Spinal cord (tissue), 10 donors: ENCODE measurements around the gene XG. TPM values are rescaled to one million over a fixed set of nuclear protein-coding genes. Genes with fewer than 3 reads are reported as not detected.
"Not testable (repeated sequence)": the region's sequence is repeated elsewhere in the genome, so short reads cannot be mapped to it uniquely, and the experiment has no call there.

Source experiments
- DNase-seq, 6 donors: peaks; one replicate each; pipeline versions ENCODE4 v3.0.0 to v3.0.0-alpha.2; 2013 to 2015; ENCODE audit warnings: low spot score in 6 of 6, low read depth in 4 of 6
- H3K27ac ChIP-seq: one replicate; pipeline ENCODE4 v1.5.1; 2013; ENCODE audit warnings: low read depth, low read length, control low read depth
- H3K27me3 ChIP-seq: one replicate; pipeline ENCODE4 v1.6.1; 2013; ENCODE audit warnings: low read length; ENCODE audit not compliant: control insufficient read depth, insufficient read depth
- H3K36me3 ChIP-seq: one replicate; pipeline ENCODE4 v1.6.1; 2013; ENCODE audit warnings: low read length; ENCODE audit not compliant: control insufficient read depth, insufficient read depth
- H3K4me1 ChIP-seq: one replicate; pipeline ENCODE4 v1.6.1; 2013; ENCODE audit warnings: low read length; ENCODE audit not compliant: control insufficient read depth, insufficient read depth
- H3K4me3 ChIP-seq: one replicate; pipeline ENCODE4 v1.5.1; 2013; ENCODE audit warnings: low read depth, low read length, control low read depth
- H3K9me3 ChIP-seq: one replicate; pipeline ENCODE4 v1.6.1; 2013; ENCODE audit warnings: low read length; ENCODE audit not compliant: control insufficient read depth, insufficient read depth
- WGBS: methylation state at CpG from one replicate; pipeline ENCODE4 v1.1.5; 2013; ENCODE audit warnings: missing lambda C conversion rate; ENCODE audit not compliant: insufficient coverage; 5-methylcytosine and 5-hydroxymethylcytosine counted together
- polyA plus RNA-seq, 2 donors: library from polyadenylated mRNA; unstranded; fragments of 120-200 nt; gene quantifications; one replicate each; pipeline ENCODE4 v1.2.1, GENCODE V29; 2013; ENCODE audit not compliant: insufficient read length in 2 of 2
- total RNA-seq, 2 donors: library from RNA; depleted of rRNA in 1 of 2; stranded (reverse); fragments of 120-200 nt in 1 of 2; fragments of >200 nt in 1 of 2; gene quantifications; one replicate each; pipeline versions ENCODE4 v1.2.3 to v1.2.4, GENCODE V29; 2013 to 2014
- donor health status: healthy.

XG gene
- total and polyA plus RNA-seq, 4 donors: 0.11 to 0.51 (median 0.30) TPM; not detected in 1

DNA sequence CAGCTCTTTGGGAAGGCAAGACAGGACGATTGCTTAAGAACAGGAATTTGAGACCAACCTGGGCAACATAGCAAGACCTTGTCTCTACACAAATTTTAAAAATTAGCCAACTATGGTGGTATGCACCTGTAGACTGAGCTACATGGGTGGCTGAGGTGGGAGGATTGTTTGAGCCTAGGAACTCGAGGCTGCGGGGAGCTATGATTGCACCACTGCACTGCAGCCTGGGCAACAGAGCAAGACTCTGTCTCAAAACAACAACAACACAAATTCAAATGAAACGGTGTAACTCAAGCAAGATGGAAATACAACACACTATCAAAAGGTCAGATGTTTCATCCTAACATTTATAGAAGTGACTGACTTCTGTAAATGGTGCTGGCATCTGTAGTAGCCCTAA lies 37.1 kb downstream of the XG start:
- H3K4me1 ChIP-seq: no peaks in the 10 kb centered on the region
- WGBS: 100% methylated on average over 1 of the region's 4 CpGs
- no peak overlapping the region for H3K4me3 ChIP-seq
- no peaks in the 10 kb centered on the region for H3K9me3 ChIP-seq
- H3K27me3 ChIP-seq: no peaks in the 10 kb centered on the region
- no peak for DNase-seq
- no peaks in the 10 kb centered on the region for H3K36me3 ChIP-seq
- H3K27ac ChIP-seq: no peak overlapping the region

DNA sequence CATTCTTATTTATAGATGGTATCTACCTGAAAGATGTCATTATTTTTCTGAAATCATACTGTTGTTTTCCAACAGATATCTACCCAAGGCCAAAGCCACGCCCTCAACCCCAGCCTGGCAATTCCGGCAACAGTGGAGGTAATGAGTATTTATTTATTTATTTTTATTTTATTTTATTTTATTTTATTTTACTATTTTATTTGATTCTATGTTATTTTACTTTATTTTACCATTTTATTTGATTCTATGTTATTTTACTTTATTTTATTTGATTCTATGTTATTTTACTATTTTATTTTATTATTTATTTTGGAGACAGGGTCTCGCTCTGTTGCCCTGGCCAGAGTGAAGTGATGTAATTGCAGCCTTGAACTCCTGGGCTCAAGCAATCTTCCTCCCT lies 37.7 kb downstream of the XG start:
- no CpG with 5 or more reads among the region's 3 CpGs for WGBS
- Histone ChIP-seq H3K4me3 (no peak overlapping the region), H3K27ac (no peak overlapping the region), H3K9me3 (no peaks in the 10 kb centered on the region), H3K4me1 (no peaks in the 10 kb centered on the region), H3K36me3 (no peaks in the 10 kb centered on the region), H3K27me3 (no peaks in the 10 kb centered on the region)
- DNase-seq: no peak

DNA sequence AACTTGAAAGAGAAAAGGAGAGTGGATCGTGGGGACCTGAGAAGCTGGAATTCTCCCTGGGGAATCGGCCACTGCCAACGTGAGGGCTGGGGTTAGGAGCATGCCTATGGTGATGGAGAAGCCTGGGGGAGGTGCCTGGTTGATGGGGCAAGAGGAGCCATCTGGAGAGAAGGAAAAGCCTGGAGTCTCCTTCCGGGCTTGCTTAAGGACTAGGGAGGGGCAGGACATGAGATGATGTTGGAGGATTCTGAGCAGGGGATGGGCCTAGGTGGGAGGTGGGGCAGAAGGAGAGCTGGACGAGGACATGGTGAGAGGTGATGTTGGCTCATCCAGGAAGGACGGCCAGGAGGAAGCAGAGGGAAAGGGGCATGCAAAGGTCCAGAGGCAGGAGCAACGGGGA lies 41.9 kb downstream of the XG start:
- Histone ChIP-seq H3K4me1 (no peaks in the 10 kb centered on the region), H3K27me3 (no peaks in the 10 kb centered on the region)

GRCh38 chrX:2794336-2794735 lies 42.5 kb downstream of the XG start:
- H3K27me3 ChIP-seq: no peaks in the 10 kb centered on the region
- no peak overlapping the region for H3K4me3 ChIP-seq
- no peaks in the 10 kb centered on the region for H3K4me1 ChIP-seq
- no peaks in the 10 kb centered on the region for H3K9me3 ChIP-seq
- 94% methylated on average over 19 of the region's 19 CpGs for WGBS
- H3K36me3 ChIP-seq: no peaks in the 10 kb centered on the region
- no peak for DNase-seq
- no peak overlapping the region for H3K27ac ChIP-seq

More for the DNA sequence above, 41.9 kb downstream of the XG start:
- DNase-seq: no peak
- no peak overlapping the region for H3K4me3 ChIP-seq
- H3K27ac ChIP-seq: no peak overlapping the region
- no peaks in the 10 kb centered on the region for H3K9me3 ChIP-seq
- WGBS: 65% methylated on average over 7 of the region's 7 CpGs
- no peaks in the 10 kb centered on the region for H3K36me3 ChIP-seq

GRCh38 chrX:2796808-2797207 lies 45.0 kb downstream of the XG start:
- DNase-seq, H3K27ac ChIP-seq, H3K4me1 ChIP-seq, H3K4me3 ChIP-seq, H3K9me3 ChIP-seq, H3K27me3 ChIP-seq, H3K36me3 ChIP-seq: not testable (repeated sequence)
- WGBS: 92% methylated on average over 10 of the region's 15 CpGs

- Histone ChIP-seq H3K27ac (no peak overlapping the region), H3K36me3 (no peaks in the 10 kb centered on the region), H3K4me3 (no peak overlapping the region), H3K4me1 (no peaks in the 10 kb centered on the region), H3K27me3 (no peaks in the 10 kb centered on the region), H3K9me3 (no peaks in the 10 kb centered on the region)
- no peak for DNase-seq
- WGBS: 24% methylated on average over 3 of the region's 4 CpGs
These were observed 47.5 kb downstream of the XG start for GRCh38 chrX:2799369-2799768.

DNA sequence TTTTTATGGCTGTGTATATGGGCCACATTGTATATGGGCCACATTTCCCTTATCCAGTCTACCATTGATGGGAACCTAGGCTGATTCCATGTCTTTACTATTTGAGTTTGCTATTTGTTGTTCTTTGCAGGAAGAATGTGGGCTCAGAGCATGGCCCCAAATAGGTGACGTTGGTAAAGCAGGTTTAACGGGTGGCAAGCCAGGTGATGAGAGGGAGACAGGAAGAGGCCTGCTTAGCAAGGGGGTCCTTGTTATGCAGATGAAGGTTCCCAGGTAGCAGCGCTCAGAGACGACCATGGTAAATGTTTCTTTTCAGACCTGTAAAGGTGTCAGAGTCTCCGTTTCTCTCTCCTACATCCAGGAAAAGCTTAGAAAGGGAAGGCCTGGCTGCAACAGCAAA lies 48.1 kb downstream of the XG start:
- H3K36me3 ChIP-seq, H3K4me3 ChIP-seq, H3K9me3 ChIP-seq, H3K27me3 ChIP-seq, H3K4me1 ChIP-seq, H3K27ac ChIP-seq, DNase-seq: not testable (repeated sequence)
- no CpG with 5 or more reads among the region's 5 CpGs for WGBS

GRCh38 chrX:2801223-2801622 lies 49.4 kb downstream of the XG start:
- Histone ChIP-seq H3K9me3 (no peaks in the 10 kb centered on the region), H3K4me1 (no peaks in the 10 kb centered on the region), H3K27ac (no peak overlapping the region), H3K36me3 (no peaks in the 10 kb centered on the region), H3K4me3 (no peak overlapping the region), H3K27me3 (no peaks in the 10 kb centered on the region)
- no peak for DNase-seq
- 85% methylated on average over 4 of the region's 4 CpGs for WGBS

GRCh38 chrX:2802376-2803090 lies 50.7 kb downstream of the XG start:
- WGBS: 72% methylated on average over 6 of the region's 18 CpGs
- not testable (repeated sequence) for H3K4me1 ChIP-seq, H3K27ac ChIP-seq, H3K27me3 ChIP-seq, DNase-seq, H3K4me3 ChIP-seq, H3K9me3 ChIP-seq, H3K36me3 ChIP-seq

- H3K4me1 ChIP-seq, H3K9me3 ChIP-seq, H3K27me3 ChIP-seq, DNase-seq, H3K27ac ChIP-seq, H3K36me3 ChIP-seq, H3K4me3 ChIP-seq: not testable (repeated sequence)
- WGBS: 70% methylated on average over 7 of the region's 8 CpGs
These were observed 51.6 kb downstream of the XG start for GRCh38 chrX:2803486-2803885.
